MM.1S (cell line): Measurements from ENCODE around the gene NFYC.

ENCODE experiments used
- CTCF ChIP-seq: fragments of 300-600 bp; sonication (generic); IDR thresholded peaks from 2 replicates; pipeline ENCODE4 v1.5.1; 2016; ENCODE audit warnings: antibody characterized with exemption, low read length, mixed read lengths
- EZH2 ChIP-seq: fragments of 300-600 bp; sonication (generic); optimal IDR thresholded peaks from 2 replicates; pipeline ENCODE3; 2017; ENCODE audit warnings: low read depth, mild to moderate bottlenecking, antibody characterized with exemption, low read length, mixed read lengths
- EZH2phosphoT487 ChIP-seq: fragments of 300-600 bp; sonication (generic); IDR thresholded peaks from 2 replicates; pipeline ENCODE4 v1.6.1; 2018; ENCODE audit warnings: antibody characterized with exemption, low read length

- TF ChIP-seq CTCF, result peak; percentile 42
- no peak for TF ChIP-seq EZH2
- TF ChIP-seq EZH2phosphoT487, result no peak
These were observed 41.4 kb upstream of the NFYC start for GRCh38 chr1:40650075-40650474.
